PC-3 (cell line): ENCODE measurements around the gene SEPTIN12.
"Not testable (repeated sequence)": the region's sequence is repeated elsewhere in the genome, so short reads cannot be mapped to it uniquely, and the experiment has no call there.

Experiments used
- CTCF ChIP-seq: fragments of 300-600 bp; sonication (generic); conservative IDR thresholded peaks from 2 replicates; pipeline ENCODE4 v1.5.1; 2017; ENCODE audit warnings: antibody characterized with exemption, low read depth, mild to moderate bottlenecking, low read length
- EZH2 ChIP-seq: fragments of 300-600 bp; sonication (generic); IDR thresholded peaks from one replicate; pipeline ENCODE4 v1.6.1; 2017; ENCODE audit warnings: antibody characterized with exemption, mild to moderate bottlenecking, low read length; ENCODE audit not compliant: unreplicated experiment
- EZH2phosphoT487 ChIP-seq: fragments of 300-600 bp; sonication (generic); IDR thresholded peaks from 2 replicates; pipeline ENCODE4 v1.6.1; 2018; ENCODE audit warnings: mild to moderate bottlenecking, antibody characterized with exemption, low read length, borderline replicate concordance

GRCh38 chr16:4784444-4784987 is 3.6 kb downstream of the SEPTIN12 start:
- TF ChIP-seq CTCF, EZH2phosphoT487, EZH2: not testable (repeated sequence)
